ENCODE results near the gene VWF.

The VWF gene

DNA sequence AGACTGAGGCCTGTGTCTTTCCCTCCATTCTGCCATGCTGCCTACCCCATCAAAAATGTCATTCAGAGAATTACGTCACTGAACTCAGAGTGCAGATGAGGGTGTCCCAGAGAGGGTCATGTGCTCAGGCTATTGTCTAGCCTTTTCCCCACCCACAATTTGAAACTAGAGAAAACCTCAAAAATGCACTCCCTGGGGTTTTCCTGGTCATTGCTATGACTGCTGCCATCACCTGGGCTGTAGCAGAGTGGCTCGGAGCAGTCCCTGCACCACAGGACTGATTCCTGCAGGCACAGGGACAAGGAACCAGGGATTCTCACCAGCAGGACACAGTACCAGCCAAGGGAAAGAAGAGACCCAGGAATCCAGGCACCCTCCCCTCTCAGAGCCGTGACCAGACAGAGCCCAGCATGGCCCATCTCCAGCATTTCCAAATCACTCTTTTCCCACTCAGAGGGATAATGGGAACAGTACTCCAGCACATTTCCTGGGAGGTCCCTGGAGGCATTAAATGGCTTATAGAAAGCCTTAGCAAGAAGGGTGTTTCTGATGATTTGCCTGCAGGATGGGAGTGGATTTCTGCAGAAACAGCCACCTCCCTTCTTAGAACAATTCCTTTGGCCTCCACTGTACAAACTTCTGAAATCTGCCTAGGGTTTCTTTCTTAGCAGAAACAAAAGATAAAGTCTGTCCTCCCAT is 45.9 kb downstream of the VWF start:
- in situ Hi-C loops (cut with MboI; ENCODE audit: low pct_unique_long_range_greater_than_20kb, low sequenced_read_pairs, unreplicated experiment): loop anchor here (5.0 kb wide), 1 partner anchor 209 kb away; no protein-coding TSS in a partner anchor
- peak; percentile 57 for DNase-seq (ENCODE audit: low spot score)
- no peak for TF ChIP-seq CTCF (IDR thresholded peaks at IDR 0.05; ENCODE audit: extremely low read depth, insufficient read depth, missing control alignments)

GRCh38 chr12:6077692-6078083 is 46.8 kb downstream of the VWF start:
- in situ Hi-C loops (cut with MboI; ENCODE audit: low pct_unique_long_range_greater_than_20kb, low sequenced_read_pairs, unreplicated experiment): loop anchor here (5.0 kb wide), 1 partner anchor 210 kb away; no protein-coding TSS in a partner anchor
- no peak for DNase-seq (ENCODE audit: low spot score)
- no peak for TF ChIP-seq CTCF (IDR thresholded peaks at IDR 0.05; ENCODE audit: extremely low read depth, insufficient read depth, missing control alignments)

DNA sequence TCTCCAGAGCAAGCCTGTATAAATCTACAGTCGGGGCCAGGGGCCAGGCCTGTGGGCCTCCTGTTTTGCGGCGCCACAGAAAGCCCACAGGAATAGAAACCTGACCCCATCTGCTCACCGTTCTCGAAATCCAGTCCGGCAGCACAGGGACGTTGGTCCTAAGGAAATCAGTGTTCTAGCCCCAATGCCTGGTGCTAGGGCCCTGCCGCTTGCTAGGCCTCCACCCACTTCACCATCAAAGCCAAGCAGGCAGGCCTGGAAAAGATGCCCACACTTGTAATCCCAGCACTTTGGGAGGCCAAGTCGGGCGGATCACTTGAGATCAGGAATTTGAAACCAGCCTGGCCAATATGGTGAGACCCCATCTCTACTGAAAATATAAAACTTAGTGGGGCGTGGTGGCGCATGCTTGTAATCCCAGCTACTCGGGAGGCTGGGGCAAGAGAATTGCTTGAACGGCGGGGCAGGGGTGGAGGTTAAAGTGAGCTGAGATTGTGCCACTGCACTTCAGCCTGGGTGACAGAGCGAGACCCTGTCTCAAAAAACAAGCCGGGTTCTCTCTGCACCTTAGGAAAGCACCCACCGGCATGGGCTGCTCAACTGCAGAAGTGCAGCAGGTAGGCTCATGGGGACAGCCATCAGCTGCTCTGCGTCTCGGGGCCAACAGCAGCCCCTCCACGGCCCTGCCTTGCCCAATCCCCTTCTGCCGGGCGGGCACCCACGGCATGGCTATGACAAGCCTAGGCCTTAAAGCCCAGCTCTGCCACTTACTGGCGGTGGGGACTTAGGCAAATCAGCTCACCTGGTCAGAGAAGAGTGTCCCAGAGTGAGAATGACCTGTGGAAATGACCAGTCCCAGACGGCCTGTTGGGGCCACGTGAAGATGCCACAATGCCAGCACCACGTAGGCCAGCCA is 47.4 kb downstream of the VWF start:
- in situ Hi-C loops (cut with MboI; ENCODE audit: low pct_unique_long_range_greater_than_20kb, low sequenced_read_pairs, unreplicated experiment): loop anchor here (5.0 kb wide), 1 partner anchor 210 kb away; no protein-coding TSS in a partner anchor
- no peak for TF ChIP-seq CTCF (IDR thresholded peaks at IDR 0.05; ENCODE audit: extremely low read depth, insufficient read depth, missing control alignments)
- DNase-seq (ENCODE audit: low spot score): no peak

DNA sequence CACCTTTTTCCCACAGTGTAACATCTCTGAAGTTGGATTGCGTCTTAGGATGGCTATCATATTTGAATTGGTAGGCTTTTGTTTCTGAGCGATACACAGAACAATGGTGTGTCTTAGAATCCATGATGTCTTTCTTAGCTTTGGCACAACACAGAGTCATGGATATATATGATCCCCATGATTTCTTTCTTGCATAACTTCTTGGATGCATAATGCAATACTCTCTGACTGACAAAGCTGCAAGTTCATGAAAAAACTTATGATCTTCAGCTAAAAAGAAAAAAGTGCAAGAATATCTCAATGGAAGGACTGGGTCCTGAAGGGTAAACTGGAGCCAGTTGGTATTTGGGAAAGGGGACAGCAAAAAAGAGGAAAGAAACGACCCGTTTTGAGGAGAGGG is 48.1 kb downstream of the VWF start:
- TF ChIP-seq CTCF (IDR thresholded peaks at IDR 0.05; ENCODE audit: extremely low read depth, insufficient read depth, missing control alignments): no peak
- in situ Hi-C loops (cut with MboI; ENCODE audit: low pct_unique_long_range_greater_than_20kb, low sequenced_read_pairs, unreplicated experiment): loop anchor here (5.0 kb wide), 1 partner anchor 211 kb away; no protein-coding TSS in a partner anchor
- DNase-seq (ENCODE audit: low spot score): no peak

GRCh38 chr12:6074979-6075585 is 49.4 kb downstream of the VWF start:
- TF ChIP-seq CTCF (IDR thresholded peaks at IDR 0.05; ENCODE audit: extremely low read depth, insufficient read depth, missing control alignments): peak; percentile 25
- peak; percentile 44 for DNase-seq (ENCODE audit: low spot score)
- in situ Hi-C loops (cut with MboI; ENCODE audit: low pct_unique_long_range_greater_than_20kb, low sequenced_read_pairs, unreplicated experiment): loop anchor here (5.0 kb wide), 1 partner anchor 212 kb away; no protein-coding TSS in a partner anchor

DNA sequence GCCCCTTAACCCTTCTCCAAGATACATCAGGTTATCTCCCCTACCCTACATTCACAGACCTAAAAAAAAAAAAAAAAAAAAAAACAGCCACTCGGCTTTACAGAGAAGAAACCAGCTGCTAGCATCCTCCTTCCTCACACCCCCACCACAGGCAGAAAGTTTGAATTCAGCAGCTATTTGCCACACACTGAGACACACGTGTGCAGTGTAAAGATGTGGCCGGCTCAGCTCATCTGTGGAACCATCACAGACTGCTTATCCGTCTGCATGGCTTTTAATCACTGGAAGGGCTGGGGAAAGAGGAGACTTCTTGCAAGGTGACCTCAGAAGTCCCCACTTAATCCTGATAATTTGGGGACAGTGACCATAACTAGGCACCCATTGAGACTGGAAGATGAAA is 50.0 kb downstream of the VWF start:
- in situ Hi-C loops (cut with MboI; ENCODE audit: low pct_unique_long_range_greater_than_20kb, low sequenced_read_pairs, unreplicated experiment): no loop called here
- no peak for DNase-seq (ENCODE audit: low spot score)

More for the DNA sequence above, 50.0 kb downstream of the VWF start:
- TF ChIP-seq CTCF (IDR thresholded peaks at IDR 0.05; ENCODE audit: extremely low read depth, insufficient read depth, missing control alignments): no peak
